Measurements from ENCODE around the gene MYH15. TPM values are rescaled to one million over a fixed set of nuclear protein-coding genes. Genes with fewer than 3 reads are reported as not detected.

The MYH15 gene
- total and polyA plus RNA-seq, 4 donors, result 0.06 to 0.31 (median 0.25) TPM

GRCh38 chr3:108376026-108376425 lies 134.4 kb downstream of the MYH15 start:
- no peak overlapping the region for H3K27ac ChIP-seq (ENCODE audit: low read depth in 1 of 2, low read length in 1 of 2)
- H3K4me3 ChIP-seq, result no peak overlapping the region
- WGBS, 2 donors, result 0% methylated on average over 1 of the region's 1 CpG
- DNase-seq, result no peak
- no peaks in the 10 kb centered on the region for H3K27me3 ChIP-seq (ENCODE audit: control insufficient read depth in 3 of 3, insufficient read depth in 3 of 3, low read length in 2 of 3)
- TF ChIP-seq CTCF (IDR thresholded peaks at IDR 0.05; ENCODE audit: control extremely low read depth, extremely low read depth), result no peak
- H3K9ac ChIP-seq (ENCODE audit: insufficient read depth in 1 of 2, low read length in 2 of 2), result no peak overlapping the region
- H3K36me3 ChIP-seq (ENCODE audit: control insufficient read depth in 4 of 4, insufficient read depth in 4 of 4, low read length in 4 of 4), result no peaks in the 10 kb centered on the region
- H3K4me1 ChIP-seq (ENCODE audit: control insufficient read depth in 5 of 5, insufficient read depth in 5 of 5, low read length in 5 of 5), result no peaks in the 10 kb centered on the region
- H3K9me3 ChIP-seq (ENCODE audit: control insufficient read depth in 4 of 4, insufficient read depth in 3 of 4, low read length in 3 of 4), result no peaks in the 10 kb centered on the region
- ATAC-seq (ENCODE audit: insufficient read depth, low FRiP score), result no peak

GRCh38 chr3:108359011-108359410 lies 151.4 kb downstream of the MYH15 start:
- no peak for TF ChIP-seq CTCF (IDR thresholded peaks at IDR 0.05; ENCODE audit: control extremely low read depth, extremely low read depth)
- no peak overlapping the region for H3K9ac ChIP-seq (ENCODE audit: insufficient read depth in 1 of 2, low read length in 2 of 2)
- no peaks in the 10 kb centered on the region for H3K36me3 ChIP-seq (ENCODE audit: control insufficient read depth in 4 of 4, insufficient read depth in 4 of 4, low read length in 4 of 4)
- H3K27ac ChIP-seq (ENCODE audit: low read depth in 1 of 2, low read length in 1 of 2), result no peak overlapping the region
- no peaks in the 10 kb centered on the region for H3K27me3 ChIP-seq (ENCODE audit: control insufficient read depth in 3 of 3, insufficient read depth in 3 of 3, low read length in 2 of 3)
- WGBS, 2 donors, result 77 to 90% methylated on average over 2 of the region's 2 CpGs
- DNase-seq (no peak), ATAC-seq (ENCODE audit: insufficient read depth, low FRiP score) (no peak)
- no peaks in the 10 kb centered on the region for H3K9me3 ChIP-seq (ENCODE audit: control insufficient read depth in 4 of 4, insufficient read depth in 3 of 4, low read length in 3 of 4)
- no peaks in the 10 kb centered on the region for H3K4me1 ChIP-seq (ENCODE audit: control insufficient read depth in 5 of 5, insufficient read depth in 5 of 5, low read length in 5 of 5)
- H3K4me3 ChIP-seq, result no peak overlapping the region

GRCh38 chr3:108357042-108357441 lies 153.4 kb downstream of the MYH15 start:
- ATAC-seq (ENCODE audit: insufficient read depth, low FRiP score) (no peak), DNase-seq (no peak)
- no peak overlapping the region for H3K27ac ChIP-seq (ENCODE audit: low read depth in 1 of 2, low read length in 1 of 2)
- 84 to 90% methylated on average over 2 of the region's 2 CpGs for WGBS, 2 donors
- H3K4me3 ChIP-seq, result no peak overlapping the region
- no peaks in the 10 kb centered on the region for H3K27me3 ChIP-seq (ENCODE audit: control insufficient read depth in 3 of 3, insufficient read depth in 3 of 3, low read length in 2 of 3)
- H3K4me1 ChIP-seq (ENCODE audit: control insufficient read depth in 5 of 5, insufficient read depth in 5 of 5, low read length in 5 of 5), result no peaks in the 10 kb centered on the region
- no peak overlapping the region for H3K9ac ChIP-seq (ENCODE audit: insufficient read depth in 1 of 2, low read length in 2 of 2)
- TF ChIP-seq CTCF (IDR thresholded peaks at IDR 0.05; ENCODE audit: control extremely low read depth, extremely low read depth), result no peak
- no peaks in the 10 kb centered on the region for H3K36me3 ChIP-seq (ENCODE audit: control insufficient read depth in 4 of 4, insufficient read depth in 4 of 4, low read length in 4 of 4)
- H3K9me3 ChIP-seq (ENCODE audit: control insufficient read depth in 4 of 4, insufficient read depth in 3 of 4, low read length in 3 of 4), result no peaks in the 10 kb centered on the region

GRCh38 chr3:108354562-108354961 lies 155.8 kb downstream of the MYH15 start:
- DNase-seq, result no peak
- no peaks in the 10 kb centered on the region for H3K9me3 ChIP-seq (ENCODE audit: control insufficient read depth in 4 of 4, insufficient read depth in 3 of 4, low read length in 3 of 4)
- H3K27ac ChIP-seq (ENCODE audit: low read depth in 1 of 2, low read length in 1 of 2), result no peak overlapping the region
- WGBS, 2 donors, result 81 to 95% methylated on average over 1 of the region's 1 CpG
- TF ChIP-seq CTCF (IDR thresholded peaks at IDR 0.05; ENCODE audit: control extremely low read depth, extremely low read depth), result no peak
- no peak overlapping the region for H3K4me3 ChIP-seq
- no peaks in the 10 kb centered on the region for H3K4me1 ChIP-seq (ENCODE audit: control insufficient read depth in 5 of 5, insufficient read depth in 5 of 5, low read length in 5 of 5)
- no peaks in the 10 kb centered on the region for H3K36me3 ChIP-seq (ENCODE audit: control insufficient read depth in 4 of 4, insufficient read depth in 4 of 4, low read length in 4 of 4)
- H3K27me3 ChIP-seq (ENCODE audit: control insufficient read depth in 3 of 3, insufficient read depth in 3 of 3, low read length in 2 of 3), result no peaks in the 10 kb centered on the region
- ATAC-seq (ENCODE audit: insufficient read depth, low FRiP score), result no peak
- no peak overlapping the region for H3K9ac ChIP-seq (ENCODE audit: insufficient read depth in 1 of 2, low read length in 2 of 2)

Measured in lung (tissue), 12 donors.